A549 (cell line): ENCODE results near the gene RIC1. TPM values are rescaled to one million over a fixed set of nuclear protein-coding genes. Genes with fewer than 3 reads are reported as not detected.
A peak's percentile ranks its signal among the peaks of the same experiment; 100 is the strongest.

ENCODE experiments used
- ATAC-seq, 2 experiments: fragments of 200-7000 bp in 1 of 2; fragments of >200 bp in 1 of 2; cut with Nextera tagmentation in 1 of 2; cut with Tn5 transposase in 1 of 2; 3 replicates each; pipeline versions ENCODE4 v1.8.0 to v1.9.1; 2018 to 2020; ENCODE audit warnings: mild to moderate bottlenecking in 1 of 2, moderate library complexity in 1 of 2
- CTCF ChIA-PET: fragments of 300-600 bp; sonication (Branson Sonifier 250); formaldehyde crosslinking; extraction: SDS; loops from one replicate; lab custom pipeline; 2021; ENCODE audit warnings: antibody characterized with exemption, inconsistent platforms; lab: Yijun Ruan, JAX
- POLR2A ChIA-PET: fragments of 350-600 bp; formaldehyde crosslinking; extraction: SDS; loops from one replicate; lab custom pipeline; 2021; ENCODE audit warnings: antibody characterized with exemption, inconsistent platforms; lab: Yijun Ruan, JAX
- DNase-seq, 2 experiments: peaks; one replicate each; pipeline versions ENCODE4 v3.0.0 to v3.0.0-alpha.2; 2011 to 2016; ENCODE audit warnings: low read depth in 1 of 2, low spot score in 1 of 2
- FAIRE-seq: peaks from 2 replicates; lab custom pipeline; 2011; peaks lifted over from hg19 to GRCh38; lab: Jason Lieb, UNC
- H3K27ac ChIP-seq, 2 experiments: fragments of >200 bp; sonication (Bioruptor Twin); formaldehyde crosslinking; 3 replicates each; pipeline ENCODE4 v1.5.1; 2016 to 2017
- H3K4me1 ChIP-seq: fragments of >200 bp; sonication (Bioruptor Twin); formaldehyde crosslinking; 3 replicates; pipeline ENCODE4 v1.6.1; 2016
- H3K4me2 ChIP-seq: fragments of >200 bp; sonication (Bioruptor Twin); formaldehyde crosslinking; 3 replicates; pipeline ENCODE4 v1.6.1; 2016
- H3K4me3 ChIP-seq: fragments of >200 bp; sonication (Bioruptor Twin); formaldehyde crosslinking; 3 replicates; pipeline ENCODE4 v1.5.1; 2016
- H3K9me3 ChIP-seq: fragments of >200 bp; sonication (Bioruptor Twin); formaldehyde crosslinking; 3 replicates; pipeline ENCODE4 v1.6.1; 2016
- BHLHE40 ChIP-seq: IDR thresholded peaks from 2 replicates; pipeline ENCODE4 v1.6.1; 2012; ENCODE audit warnings: low read depth, low read length, inconsistent platforms
- CBX8 ChIP-seq: fragments of 200-600 bp; sonication (generic); IDR thresholded peaks from 2 replicates; pipeline ENCODE4 v1.6.1; 2016
- CHD2 ChIP-seq: fragments of 150-350 bp; IDR thresholded peaks from 2 replicates; pipeline ENCODE4 v1.6.1; 2014; ENCODE audit warnings: low read length; ENCODE audit not compliant: partially characterized antibody
- CHD4 ChIP-seq: fragments of 200-600 bp; sonication (generic); IDR thresholded peaks from 2 replicates; pipeline ENCODE4 v1.6.1; 2016; ENCODE audit warnings: antibody characterized with exemption, mild to moderate bottlenecking, borderline replicate concordance
- CTCF ChIP-seq: fragments of >200 bp; sonication (Bioruptor Twin); formaldehyde crosslinking; IDR thresholded peaks from 3 replicates; pipeline ENCODE4 v1.5.1; 2016
- EHF ChIP-seq: fragments of 250-450 bp; sonication (Bioruptor Pico); IDR thresholded peaks from 2 replicates; pipeline ENCODE4 v1.5.0; 2020; ENCODE audit warnings: mild to moderate bottlenecking
- EHMT2 ChIP-seq: fragments of 200-600 bp; sonication (generic); IDR thresholded peaks from 2 replicates; pipeline ENCODE4 v1.6.1; 2016; ENCODE audit warnings: antibody characterized with exemption, low read depth, mild to moderate bottlenecking, moderate library complexity
- ELK1 ChIP-seq: fragments of 150-350 bp; IDR thresholded peaks from 2 replicates; pipeline ENCODE4 v1.6.1; 2014; ENCODE audit warnings: low read depth, mild to moderate bottlenecking, low read length
- FOSL2 ChIP-seq, 2 experiments: fragments of 450-650 bp in 1 of 2; fragments of >200 bp in 1 of 2; sonication (Bioruptor Twin) in 1 of 2; formaldehyde crosslinking; IDR thresholded peaks; 2 replicates each; pipeline versions ENCODE4 v1.5.0 to v1.6.1; 2016 to 2020; ENCODE audit warnings: mild to moderate bottlenecking in 1 of 2, moderate library complexity in 1 of 2
- FOXS1 ChIP-seq: fragments of 250-450 bp; sonication (Bioruptor Pico); IDR thresholded peaks from 2 replicates; pipeline ENCODE4 v1.5.0; 2020; ENCODE audit warnings: mild to moderate bottlenecking, moderate library complexity
- GATA3 ChIP-seq: IDR thresholded peaks from 2 replicates; pipeline ENCODE4 v1.6.1; 2012; ENCODE audit warnings: borderline replicate concordance
- HES2 ChIP-seq: fragments of >200 bp; sonication (Bioruptor Twin); formaldehyde crosslinking; IDR thresholded peaks from 2 replicates; pipeline ENCODE4 v1.6.1; 2016
- HOXA7 ChIP-seq: fragments of 250-450 bp; sonication (Bioruptor Pico); IDR thresholded peaks from 2 replicates; pipeline ENCODE4 v1.5.0; 2020; ENCODE audit warnings: mild to moderate bottlenecking, moderate library complexity
- JUN ChIP-seq, 2 experiments: fragments of >200 bp; sonication (Bioruptor Twin); formaldehyde crosslinking; IDR thresholded peaks; 2 replicates in 1 of 2; 3 replicates in 1 of 2; pipeline ENCODE4 v1.6.1; 2016 to 2017
- KDM1A ChIP-seq: fragments of 200-600 bp; sonication (generic); IDR thresholded peaks from 2 replicates; pipeline ENCODE4 v1.6.1; 2016; ENCODE audit warnings: low read depth, mild to moderate bottlenecking
- KDM5A ChIP-seq: fragments of 200-600 bp; sonication (generic); IDR thresholded peaks from 2 replicates; pipeline ENCODE4 v1.6.1; 2016; ENCODE audit warnings: antibody characterized with exemption, mild to moderate bottlenecking
- NPAS2 ChIP-seq: fragments of 250-450 bp; sonication (Bioruptor Pico); IDR thresholded peaks from 2 replicates; pipeline ENCODE4 v1.8.0; 2022; ENCODE audit warnings: mild to moderate bottlenecking, moderate library complexity, borderline replicate concordance
- PHF8 ChIP-seq: fragments of 200-600 bp; sonication (generic); IDR thresholded peaks from 2 replicates; pipeline ENCODE4 v1.6.1; 2016; ENCODE audit warnings: low read depth, mild to moderate bottlenecking, antibody characterized with exemption, moderate library complexity, borderline replicate concordance
- RARB ChIP-seq: fragments of 250-450 bp; sonication (Bioruptor Pico); IDR thresholded peaks from 2 replicates; pipeline ENCODE4 v1.8.0; 2021; ENCODE audit warnings: mild to moderate bottlenecking, moderate library complexity
- REST ChIP-seq: fragments of 200-600 bp; sonication (generic); IDR thresholded peaks from 2 replicates; pipeline ENCODE4 v1.6.1; 2016; ENCODE audit warnings: antibody characterized with exemption, mild to moderate bottlenecking, moderate library complexity
- RNF2 ChIP-seq: fragments of 200-600 bp; sonication (generic); IDR thresholded peaks from 2 replicates; pipeline ENCODE4 v1.6.1; 2016; ENCODE audit warnings: low read depth, mild to moderate bottlenecking, antibody characterized with exemption, moderate library complexity, borderline replicate concordance
- SMC3 ChIP-seq: fragments of >200 bp; sonication (Bioruptor Twin); formaldehyde crosslinking; IDR thresholded peaks from 3 replicates; pipeline ENCODE4 v1.6.1; 2018; ENCODE audit warnings: inconsistent platforms
- ZC3H11A ChIP-seq: fragments of 450-650 bp; IDR thresholded peaks from 2 replicates; pipeline ENCODE4 v1.6.1; 2014; ENCODE audit warnings: antibody characterized with exemption, mild to moderate bottlenecking
- ZNF302 ChIP-seq: fragments of 250-450 bp; sonication (Bioruptor Pico); IDR thresholded peaks from 2 replicates; pipeline ENCODE4 v1.9.0; 2021; ENCODE audit warnings: inconsistent platforms, mild to moderate bottlenecking, moderate library complexity
- ZSCAN20 ChIP-seq: fragments of 250-450 bp; sonication (Bioruptor Pico); IDR thresholded peaks from 2 replicates; pipeline ENCODE4 v1.8.0; 2022; ENCODE audit warnings: mild to moderate bottlenecking, moderate library complexity
- WGBS: methylation state at CpG from one replicate; pipeline ENCODE4 v1.1.6; 2017; ENCODE audit errors: missing lambda C conversion rate; 5-methylcytosine and 5-hydroxymethylcytosine counted together
- polyA minus RNA-seq: library from RNA; depleted of rRNA, polyadenylated mRNA; stranded (reverse); fragments of >200 nt; gene quantifications from 2 replicates; pipeline ENCODE4 v1.2.3, GENCODE V29; 2011; rRNA and poly(A)+ RNA removed
- polyA plus RNA-seq, 4 experiments: library from polyadenylated mRNA; depleted of rRNA in 3 of 4; stranded (reverse); fragments of >200 nt; fragmentation: RNase III in 1 of 4; extraction: RNeasy Plus Mini Kit Qiagen cat#74134 plus additional on column Dnase treatment in 1 of 4; gene quantifications; 2 replicates in 3 of 4; 3 replicates in 1 of 4; pipeline ENCODE4 v1.2.3, GENCODE V29; 2011 to 2017
- TF ChIP-seq, protein P1 (sequence below): fragments of 250-450 bp; sonication (Bioruptor Pico); IDR thresholded peaks from 2 replicates; pipeline ENCODE4 v1.5.0; 2021; ENCODE audit warnings: mild to moderate bottlenecking, moderate library complexity, borderline replicate concordance
- TF ChIP-seq, protein P2 (sequence below): IDR thresholded peaks from 2 replicates; pipeline ENCODE4 v1.6.1; 2012
- TF ChIP-seq, protein P3 (sequence below): fragments of 250-450 bp; sonication (Bioruptor Pico); IDR thresholded peaks from 2 replicates; pipeline ENCODE4 v1.5.0; 2020; ENCODE audit warnings: low read depth, mild to moderate bottlenecking, moderate library complexity

RIC1 gene
- polyA plus RNA-seq (2011; rRNA removed) (26.8 and 32.8 TPM in 2 replicates), polyA plus RNA-seq (2017; fragmentation: RNase III; extraction: RNeasy Plus Mini Kit Qiagen cat#74134 plus additional on column Dnase treatment) (10.7 to 11.9 TPM (median 11.4 TPM) in 3 replicates), polyA minus RNA-seq (38.4 and 39.0 TPM in 2 replicates)
- polyA plus RNA-seq (2012; cell fraction: cytosol; rRNA removed) = 6.8 and 9.8 TPM in 2 replicates
- 10.5 and 11.7 TPM in 2 replicates for polyA plus RNA-seq (2012; cell fraction: nucleus; rRNA removed)

GRCh38 chr9:5628530-5629311 lies at the start of gene RIC1:
Gene RIC1 (plus strand): TSS chr9:5629107. CDS start chr9:5629310, 203 bp downstream.
- Histone ChIP-seq H3K9me3 (no peaks in the 10 kb centered on the region), H3K27ac (peak within 1 kb of the TSS; percentile 87 to 97), H3K4me2 (peak within 1 kb of the TSS; percentile 95), H3K4me3 (peak within 1 kb of the TSS; percentile 84), H3K4me1 (peaks cover 47% of the 10 kb centered on the region)
- WGBS = under 1% methylated on average over 16 of the region's 84 CpGs
- CTCF ChIA-PET = interaction anchor here (0.7 to 1.9 kb wide), 4 partner anchors 28 to 205 kb away, joined by 3 to 8 read pairs (median 4); partner anchors contain the start of genes CD274 and ERMP1
- DNase-seq = peak; percentile 92 to 94
- ATAC-seq = peak; percentile 86 to 90
- POLR2A ChIA-PET = interaction anchor here (0.6 to 1.5 kb wide), 20 partner anchors 9 to 888 kb away, joined by 3 to 21 read pairs (median 4); partner anchors contain the start of genes CD274, ERMP1 and JAK2
- no peak for FAIRE-seq
- TF ChIP-seq FOXS1 (CRISPR knock-in tag) (no peak), ZSCAN20 (no peak), JUN (IDR thresholded peaks at IDR 0.05) (peak; percentile 84 to 92; a peak in 4 of 5 replicates), GATA3 (peak; percentile 33; the same call in 1 of the 2 replicates), CHD2 (no peak), HES2 (no peak), RARB (CRISPR knock-in tag) (no peak), ZC3H11A (no peak), CBX8 (no peak), RNF2 (no peak), ELK1 (no peak), SMC3 (no peak), REST (no peak), KDM5A (no peak; the same call in 1 of the 2 replicates), EHMT2 (no peak), BHLHE40 (no peak), ZNF302 (no peak), EHF (CRISPR knock-in tag) (no peak), KDM1A (no peak), NPAS2 (CRISPR knock-in tag) (no peak), CHD4 (no peak), HOXA7 (no peak), FOSL2 (IDR thresholded peaks at IDR 0.05) (no peak), FOSL2 (CRISPR knock-in tag; IDR thresholded peaks at IDR 0.05) (no peak), CTCF (no peak), PHF8 (peak; percentile 49; the same call in 1 of the 2 replicates)
- TF ChIP-seq, protein P1, sequence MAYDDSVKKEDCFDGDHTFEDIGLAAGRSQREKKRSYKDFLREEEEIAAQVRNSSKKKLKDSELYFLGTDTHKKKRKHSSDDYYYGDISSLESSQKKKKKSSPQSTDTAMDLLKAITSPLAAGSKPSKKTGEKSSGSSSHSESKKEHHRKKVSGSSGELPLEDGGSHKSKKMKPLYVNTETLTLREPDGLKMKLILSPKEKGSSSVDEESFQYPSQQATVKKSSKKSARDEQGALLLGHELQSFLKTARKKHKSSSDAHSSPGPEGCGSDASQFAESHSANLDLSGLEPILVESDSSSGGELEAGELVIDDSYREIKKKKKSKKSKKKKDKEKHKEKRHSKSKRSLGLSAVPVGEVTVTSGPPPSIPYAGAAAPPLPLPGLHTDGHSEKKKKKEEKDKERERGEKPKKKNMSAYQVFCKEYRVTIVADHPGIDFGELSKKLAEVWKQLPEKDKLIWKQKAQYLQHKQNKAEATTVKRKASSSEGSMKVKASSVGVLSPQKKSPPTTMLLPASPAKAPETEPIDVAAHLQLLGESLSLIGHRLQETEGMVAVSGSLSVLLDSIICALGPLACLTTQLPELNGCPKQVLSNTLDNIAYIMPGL (CRISPR knock-in tag) = no peak
- TF ChIP-seq, protein P2, sequence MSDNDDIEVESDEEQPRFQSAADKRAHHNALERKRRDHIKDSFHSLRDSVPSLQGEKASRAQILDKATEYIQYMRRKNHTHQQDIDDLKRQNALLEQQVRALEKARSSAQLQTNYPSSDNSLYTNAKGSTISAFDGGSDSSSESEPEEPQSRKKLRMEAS = peak; percentile 67
- TF ChIP-seq, protein P3, sequence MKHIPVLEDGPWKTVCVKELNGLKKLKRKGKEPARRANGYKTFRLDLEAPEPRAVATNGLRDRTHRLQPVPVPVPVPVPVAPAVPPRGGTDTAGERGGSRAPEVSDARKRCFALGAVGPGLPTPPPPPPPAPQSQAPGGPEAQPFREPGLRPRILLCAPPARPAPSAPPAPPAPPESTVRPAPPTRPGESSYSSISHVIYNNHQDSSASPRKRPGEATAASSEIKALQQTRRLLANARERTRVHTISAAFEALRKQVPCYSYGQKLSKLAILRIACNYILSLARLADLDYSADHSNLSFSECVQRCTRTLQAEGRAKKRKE = no peak
